Calu3 (cell line): ENCODE data around the gene LYRM1. TPM values are rescaled to one million over a fixed set of nuclear protein-coding genes. Genes with fewer than 3 reads are reported as not detected.

Experiments
- BruUV-seq: library from RNA; stranded (reverse); fragments of 400-500 nt; replicated peaks from 2 replicates; lab custom pipeline; 2021; lab: Mats Ljungman, UMichigan
- CTCF ChIA-PET: fragments of 300-600 bp; sonication (Branson Sonifier 250); formaldehyde crosslinking; loops from one replicate; lab custom pipeline; 2022; ENCODE audit warnings: antibody characterized with exemption; lab: Charles Lee
- DNase-seq: peaks from one replicate; pipeline ENCODE4 v3.0.0; 2022
- H3K27ac Mint-ChIP-seq: one replicate; pipeline ENCODE4 v1.8.0; 2022; ENCODE audit warnings: mixed read lengths; ENCODE audit not compliant: unreplicated experiment
- H3K27me3 Mint-ChIP-seq: one replicate; pipeline ENCODE4 v1.8.0; 2022; ENCODE audit warnings: mixed read lengths; ENCODE audit not compliant: unreplicated experiment
- H3K36me3 Mint-ChIP-seq: one replicate; pipeline ENCODE4 v1.8.0; 2022; ENCODE audit warnings: mild to moderate bottlenecking, moderate library complexity, mixed read lengths; ENCODE audit not compliant: insufficient read depth, unreplicated experiment
- H3K4me1 Mint-ChIP-seq: one replicate; pipeline ENCODE4 v1.8.0; 2022; ENCODE audit warnings: mild to moderate bottlenecking, low read depth, mixed read lengths; ENCODE audit not compliant: unreplicated experiment
- H3K4me3 Mint-ChIP-seq: one replicate; pipeline ENCODE4 v1.8.0; 2022; ENCODE audit warnings: mild to moderate bottlenecking, low read depth, moderate library complexity, mixed read lengths; ENCODE audit not compliant: unreplicated experiment
- H3K9me3 Mint-ChIP-seq: one replicate; pipeline ENCODE4 v1.8.0; 2022; ENCODE audit warnings: low read depth, mixed read lengths; ENCODE audit not compliant: unreplicated experiment
- intact Hi-C: fragments of 100-400 bp; cut with micrococcal nuclease; formaldehyde crosslinking; loops from one replicate; pipeline ENCODE4 v1.10.0; 2022; ENCODE audit not compliant: unreplicated experiment
- total RNA-seq: library from RNA; stranded (reverse); gene quantifications from 2 replicates; pipeline ENCODE4 v1.2.3, GENCODE V29; 2022
- TF ChIP-seq, protein P1 (sequence below): fragments of 200-600 bp; IDR thresholded peaks from one replicate; pipeline ENCODE4 v1.8.0; 2022; ENCODE audit warnings: antibody characterized with exemption; ENCODE audit not compliant: unreplicated experiment

Gene LYRM1
- total RNA-seq, 1 experiment from 2014 or later, result 36.5 TPM

GRCh38 chr16:20879175-20880040, 21.2 kb upstream of the LYRM1 start:
- TF ChIP-seq, protein P1, sequence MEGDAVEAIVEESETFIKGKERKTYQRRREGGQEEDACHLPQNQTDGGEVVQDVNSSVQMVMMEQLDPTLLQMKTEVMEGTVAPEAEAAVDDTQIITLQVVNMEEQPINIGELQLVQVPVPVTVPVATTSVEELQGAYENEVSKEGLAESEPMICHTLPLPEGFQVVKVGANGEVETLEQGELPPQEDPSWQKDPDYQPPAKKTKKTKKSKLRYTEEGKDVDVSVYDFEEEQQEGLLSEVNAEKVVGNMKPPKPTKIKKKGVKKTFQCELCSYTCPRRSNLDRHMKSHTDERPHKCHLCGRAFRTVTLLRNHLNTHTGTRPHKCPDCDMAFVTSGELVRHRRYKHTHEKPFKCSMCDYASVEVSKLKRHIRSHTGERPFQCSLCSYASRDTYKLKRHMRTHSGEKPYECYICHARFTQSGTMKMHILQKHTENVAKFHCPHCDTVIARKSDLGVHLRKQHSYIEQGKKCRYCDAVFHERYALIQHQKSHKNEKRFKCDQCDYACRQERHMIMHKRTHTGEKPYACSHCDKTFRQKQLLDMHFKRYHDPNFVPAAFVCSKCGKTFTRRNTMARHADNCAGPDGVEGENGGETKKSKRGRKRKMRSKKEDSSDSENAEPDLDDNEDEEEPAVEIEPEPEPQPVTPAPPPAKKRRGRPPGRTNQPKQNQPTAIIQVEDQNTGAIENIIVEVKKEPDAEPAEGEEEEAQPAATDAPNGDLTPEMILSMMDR, result no peak
- Mint-ChIP-seq H3K27ac (peak overlapping the region; percentile 69), H3K36me3 (peaks cover 4% of the 10 kb centered on the region), H3K4me1 (peaks cover 71% of the 10 kb centered on the region), H3K4me3 (peak overlapping the region; percentile 56), H3K9me3 (no peaks in the 10 kb centered on the region), H3K27me3 (no peaks in the 10 kb centered on the region)
- no peak for DNase-seq
- BruUV-seq, result no TSS peak
- intact Hi-C loops, result loop anchor here (2.0 kb wide), 1 partner anchor 21 kb away; the partner anchor contains the start of genes DCUN1D3 and LYRM1
- CTCF ChIA-PET, result interaction anchor here (1.1 kb wide), 1 partner anchor 223 kb away, joined by 3 read pairs; no protein-coding TSS in a partner anchor

GRCh38 chr16:20880867-20881502, 19.6 kb upstream of the LYRM1 start:
- CTCF ChIA-PET, result interaction anchor here (1.7 to 2.0 kb wide), 2 partner anchors 15 to 19 kb away, joined by 7 read pairs; partner anchors contain the start of gene DCUN1D3
- DNase-seq, result no peak
- Mint-ChIP-seq H3K36me3 (peaks cover 4% of the 10 kb centered on the region), H3K4me3 (peak overlapping the region; percentile 25), H3K27ac (peak overlapping the region; percentile 59), H3K27me3 (no peaks in the 10 kb centered on the region), H3K4me1 (peaks cover 57% of the 10 kb centered on the region), H3K9me3 (no peaks in the 10 kb centered on the region)
- intact Hi-C loops, result no loop called here
- BruUV-seq, result no TSS peak
- TF ChIP-seq, protein P1, result no peak

- intact Hi-C loops, result no loop called here
- TF ChIP-seq, protein P1, result no peak
- no peak for DNase-seq
- Mint-ChIP-seq H3K36me3 (peaks cover 4% of the 10 kb centered on the region), H3K27me3 (no peaks in the 10 kb centered on the region), H3K9me3 (no peaks in the 10 kb centered on the region), H3K27ac (peak overlapping the region; percentile 59), H3K4me1 (peaks cover 62% of the 10 kb centered on the region), H3K4me3 (peak overlapping the region; percentile 25)
- BruUV-seq, result no TSS peak
- CTCF ChIA-PET, result interaction anchor here (1.7 to 2.0 kb wide), 2 partner anchors 16 to 18 kb away, joined by 7 read pairs; partner anchors contain the start of gene DCUN1D3
Observed at GRCh38 chr16:20881503-20881878, 19.1 kb upstream of the LYRM1 start.

- peaks cover 68% of the 10 kb centered on the region for H3K4me1 Mint-ChIP-seq
- BruUV-seq, result no TSS peak
- intact Hi-C loops, result no loop called here
- H3K36me3 Mint-ChIP-seq, result peaks cover 4% of the 10 kb centered on the region
- H3K9me3 Mint-ChIP-seq, result no peaks in the 10 kb centered on the region
- no peak overlapping the region for H3K4me3 Mint-ChIP-seq
- no peaks in the 10 kb centered on the region for H3K27me3 Mint-ChIP-seq
- CTCF ChIA-PET, result interaction anchor here (0.7 to 0.9 kb wide), 2 partner anchors 9 to 212 kb away, joined by 3 read pairs; no protein-coding TSS in a partner anchor
- DNase-seq, result no peak
- TF ChIP-seq, protein P1, result no peak
- H3K27ac Mint-ChIP-seq, result peak overlapping the region; percentile 4
Observed at GRCh38 chr16:20883554-20884239, 16.9 kb upstream of the LYRM1 start.
